Measurements from ENCODE around the gene ASIC4.

- TF ChIP-seq EZH2 (IDR thresholded peaks at IDR 0.05; ENCODE audit: borderline replicate concordance, low read depth, low read length, poor library complexity, severe bottlenecking): no peak
- TF ChIP-seq CTCF (conservative IDR thresholded peaks at IDR 0.05; ENCODE audit: low read depth, low read length): no peak
These were observed 61.6 kb downstream of the ASIC4 start for GRCh38 chr2:219575566-219576504.

Measured in A673 (cell line).